ENCODE results near the gene SV2C.

SV2C gene

DNA sequence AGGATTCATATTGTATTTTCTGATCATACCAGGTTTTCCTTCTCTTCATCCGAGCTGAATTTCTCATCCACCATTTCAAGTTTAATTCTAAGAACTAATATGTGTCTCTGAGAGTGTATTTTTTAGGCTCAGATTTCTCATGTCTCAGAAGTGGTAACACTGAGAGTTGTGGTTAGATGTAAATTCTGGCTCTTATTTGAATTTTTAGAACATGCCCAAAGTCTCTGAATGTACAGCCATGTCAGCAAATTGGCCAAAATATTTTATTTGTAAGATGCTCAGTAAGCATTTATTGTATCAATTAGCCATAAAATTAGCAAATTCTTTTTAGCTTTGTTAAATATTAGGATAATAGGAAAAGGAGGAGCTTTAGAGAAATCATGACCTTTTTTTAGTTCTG, 16.6 kb downstream of the SV2C start:
- no peak for FAIRE-seq

DNA sequence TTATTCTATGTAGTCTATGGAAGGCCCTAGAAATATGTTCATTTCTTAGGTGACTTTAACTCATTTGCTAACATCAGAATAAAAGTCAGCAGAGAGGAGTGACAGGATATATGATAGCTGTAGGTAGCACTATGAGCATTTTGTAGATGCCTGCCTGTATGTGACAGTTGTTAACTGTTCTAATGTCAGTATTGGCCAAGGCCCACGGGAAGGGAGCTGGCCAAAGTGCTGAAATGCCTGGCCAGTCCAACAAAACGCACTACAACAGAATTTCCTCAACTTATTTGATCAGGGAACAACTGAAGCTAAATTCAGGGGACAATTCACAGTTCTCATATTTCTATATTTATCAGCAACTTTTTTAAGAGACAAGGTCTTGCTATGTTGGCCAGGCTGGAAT, 20.8 kb downstream of the SV2C start:
- no peak for FAIRE-seq

DNA sequence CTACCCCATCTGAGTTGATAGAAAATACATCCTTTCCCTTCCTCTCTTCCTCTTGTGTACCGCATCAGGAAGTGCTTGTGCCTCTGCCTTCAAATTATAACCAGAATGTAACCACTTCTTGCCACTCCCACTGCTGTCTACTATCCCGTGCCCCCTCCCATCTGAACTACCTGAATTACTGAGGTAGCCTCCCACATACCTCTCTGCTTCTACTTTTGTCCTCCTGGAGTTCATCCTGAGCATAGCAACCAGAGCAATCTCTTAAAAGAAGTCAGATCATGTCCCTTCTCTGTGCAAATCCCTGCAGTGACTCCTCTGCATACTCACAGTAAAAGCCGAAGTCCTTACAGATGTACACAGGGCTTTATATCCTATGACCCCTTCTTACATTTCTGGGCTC, 23.0 kb downstream of the SV2C start:
- no peak for FAIRE-seq

DNA sequence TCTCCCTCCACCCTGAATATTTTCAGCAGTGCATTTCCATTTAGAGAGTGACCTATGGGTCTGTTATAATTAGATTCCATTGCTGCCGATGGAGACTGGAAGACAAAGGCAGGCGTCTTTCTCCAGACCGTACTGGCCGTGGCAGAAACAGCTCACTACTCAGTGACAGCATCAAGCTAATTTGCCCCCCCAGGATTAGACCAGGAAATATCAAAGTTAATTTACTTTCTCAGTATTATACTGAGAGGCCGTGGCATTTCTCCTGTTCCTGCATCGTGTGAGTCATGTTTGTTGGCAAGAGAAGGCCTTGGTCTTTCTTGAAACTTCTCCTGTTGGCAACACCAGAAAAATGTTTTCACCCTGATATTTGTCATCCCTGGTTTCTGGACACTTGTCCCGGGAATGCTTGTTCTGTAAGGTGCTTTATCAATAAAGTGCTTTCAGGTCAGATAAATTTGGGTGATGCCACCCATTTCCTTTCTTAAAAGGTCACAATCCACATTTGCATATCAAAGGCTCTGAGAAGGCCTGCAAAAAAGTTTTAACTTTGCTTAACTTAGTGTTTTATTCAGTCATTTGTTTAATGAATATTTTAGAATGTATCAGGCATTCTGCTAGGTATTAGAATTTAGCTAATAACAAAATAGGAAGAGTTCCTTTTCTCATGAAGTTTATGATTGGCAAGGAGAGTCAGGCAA, 28.4 kb downstream of the SV2C start:
- FAIRE-seq: no peak

DNA sequence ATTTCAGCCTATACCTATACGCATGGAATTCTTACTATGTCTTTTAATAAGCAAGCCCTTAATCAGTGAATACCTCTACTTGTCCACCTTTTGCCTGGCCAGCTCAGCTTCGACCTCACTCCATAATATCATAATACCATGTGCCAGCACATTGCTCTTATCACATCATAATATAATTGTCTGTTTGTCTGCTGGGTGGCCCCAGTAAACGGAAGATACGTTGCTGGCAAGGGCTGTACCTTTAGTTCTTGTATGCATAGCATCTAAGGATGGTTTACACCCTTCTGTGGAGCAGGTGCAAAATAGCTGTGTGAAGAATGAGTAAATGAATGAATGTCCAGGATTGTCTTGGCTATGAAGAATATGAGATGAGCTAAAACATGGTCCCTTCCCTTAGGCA, 29.9 kb downstream of the SV2C start:
- no peak for FAIRE-seq

DNA sequence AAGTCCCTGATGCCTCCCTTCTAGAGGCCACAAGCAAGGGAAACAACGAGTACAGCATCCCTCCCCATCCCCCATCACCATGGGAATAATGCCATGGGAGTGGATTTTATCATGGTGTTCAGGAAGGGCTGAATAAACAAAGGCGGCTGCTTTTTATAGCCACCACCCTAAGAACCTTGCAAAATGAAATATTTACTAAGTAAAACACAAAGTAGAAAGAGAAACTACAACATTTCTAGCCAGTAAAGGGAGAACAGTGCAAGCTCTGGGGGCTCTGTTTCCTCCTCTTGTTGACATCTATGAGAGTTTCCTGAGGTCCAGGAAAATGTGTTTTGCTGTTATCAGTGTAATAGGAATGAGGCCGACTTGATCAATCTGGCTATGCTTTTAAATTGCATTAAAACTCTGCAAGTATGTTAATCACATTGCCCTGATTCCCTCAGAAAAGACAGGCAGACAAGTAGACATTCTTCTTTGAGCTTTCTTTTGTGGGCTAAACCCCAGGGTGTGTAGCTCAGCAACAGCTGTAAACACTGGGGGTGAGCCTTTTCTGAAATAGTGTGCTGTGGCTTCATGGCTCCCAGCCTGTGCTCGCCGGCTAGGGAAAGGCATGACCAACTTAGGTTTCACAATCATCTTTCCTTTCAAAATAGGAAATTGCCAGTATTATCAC, 31.1 kb downstream of the SV2C start:
- FAIRE-seq: no peak

DNA sequence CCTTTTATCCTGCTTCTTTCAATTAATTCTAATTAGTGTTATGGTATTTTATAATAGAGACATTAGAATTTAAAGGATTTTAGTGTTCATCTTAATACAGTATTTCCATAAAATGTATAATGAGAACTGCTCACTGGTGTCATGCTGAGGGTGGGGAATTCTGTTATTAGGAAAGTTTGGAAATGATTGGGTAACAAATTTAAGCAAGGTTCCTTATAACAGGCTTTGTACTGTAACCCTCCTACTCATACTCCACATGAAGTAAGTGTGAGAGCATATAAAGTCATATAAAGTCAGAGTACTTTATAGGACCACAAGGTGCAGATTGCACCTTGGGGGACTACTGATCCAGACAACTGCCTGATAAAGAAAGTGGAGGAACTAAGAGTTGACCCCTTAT, 42.2 kb downstream of the SV2C start:
- FAIRE-seq: no peak

DNA sequence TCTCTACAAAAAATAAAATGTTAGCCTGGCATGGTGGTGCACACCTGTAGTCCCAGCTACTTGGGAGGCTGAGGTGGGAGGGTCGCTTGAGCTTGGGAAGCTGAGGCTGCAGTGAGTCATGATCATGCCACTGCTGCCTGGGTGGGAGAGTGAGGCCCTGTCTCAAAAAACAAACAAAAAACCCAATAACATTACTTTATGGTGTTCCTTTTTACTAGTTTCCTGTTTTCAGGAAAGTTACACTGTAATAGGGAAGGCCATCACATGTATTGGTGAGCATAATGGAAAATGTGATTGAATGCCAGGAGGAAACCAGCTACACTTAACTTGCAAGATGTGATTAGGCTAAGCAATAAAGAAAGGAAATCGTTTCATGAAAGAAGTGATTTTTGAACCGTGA, 42.7 kb downstream of the SV2C start:
- FAIRE-seq: no peak

DNA sequence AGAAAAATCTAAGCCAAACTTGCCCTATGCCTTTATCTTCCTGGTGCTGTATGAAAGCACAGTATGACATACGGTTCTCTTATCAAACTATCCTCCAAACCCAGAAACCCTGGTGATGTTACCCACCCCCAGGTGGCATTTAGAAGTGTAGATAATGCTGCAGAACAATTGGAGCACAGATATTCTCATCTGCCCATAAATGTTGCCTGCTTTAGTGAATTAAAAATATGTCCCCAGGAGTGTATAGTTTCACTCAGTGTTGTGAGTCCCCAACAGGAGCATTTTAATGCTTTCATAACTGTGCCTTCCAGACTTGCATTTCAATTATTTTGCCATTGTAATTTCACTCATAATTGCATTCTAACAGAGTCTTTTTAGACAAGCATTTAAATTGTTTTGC, 50.8 kb downstream of the SV2C start:
- FAIRE-seq: no peak

DNA sequence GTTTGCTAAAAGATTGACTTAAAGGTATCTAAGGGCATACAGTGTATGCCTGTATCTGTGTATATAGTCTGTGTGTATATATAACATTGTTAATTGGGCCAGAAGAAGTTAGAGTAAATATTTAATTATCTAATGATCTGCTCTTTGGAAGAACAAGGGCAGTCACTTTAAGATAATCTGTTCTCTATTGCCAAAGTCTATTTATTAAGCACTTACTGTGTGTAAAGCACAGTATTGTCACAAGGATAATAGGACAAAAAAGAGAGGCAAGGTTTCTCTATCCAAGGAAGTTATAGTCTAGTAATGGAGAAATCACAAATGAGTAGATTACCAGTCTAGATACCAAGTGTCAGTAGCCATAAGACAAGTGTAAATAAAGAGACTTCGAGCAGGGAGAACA, 51.5 kb downstream of the SV2C start:
- FAIRE-seq: no peak

DNA sequence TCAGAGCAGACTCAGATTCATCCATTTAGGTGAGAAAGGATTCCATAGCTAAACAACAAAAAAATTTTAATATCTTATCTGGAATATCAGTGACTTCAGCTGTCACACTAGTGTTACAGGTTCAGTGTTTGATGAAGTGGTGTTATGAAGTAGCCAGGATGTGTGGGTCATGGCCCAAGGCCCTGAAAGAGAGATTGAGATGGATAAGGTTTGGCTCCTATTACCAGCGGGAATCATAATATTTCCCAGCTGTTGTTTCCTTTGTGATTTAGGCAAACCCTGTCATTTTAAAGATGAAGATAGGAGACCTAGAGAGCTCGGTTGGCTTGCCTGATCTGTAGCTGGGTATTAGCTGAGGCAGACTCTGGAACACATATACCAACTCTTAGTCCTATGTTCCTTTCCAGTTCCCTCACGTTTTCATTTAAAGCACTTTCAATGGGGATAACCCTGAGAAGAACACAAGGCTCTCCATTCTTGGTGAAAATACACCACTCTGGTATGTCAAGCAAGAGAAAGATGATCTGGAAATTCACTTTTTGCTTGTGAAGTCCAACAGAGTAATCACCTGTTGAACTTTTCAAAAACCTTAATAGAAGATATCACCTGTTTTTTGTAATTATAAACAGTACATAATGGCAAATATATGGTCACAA, 54.8 kb downstream of the SV2C start:
- FAIRE-seq: no peak

DNA sequence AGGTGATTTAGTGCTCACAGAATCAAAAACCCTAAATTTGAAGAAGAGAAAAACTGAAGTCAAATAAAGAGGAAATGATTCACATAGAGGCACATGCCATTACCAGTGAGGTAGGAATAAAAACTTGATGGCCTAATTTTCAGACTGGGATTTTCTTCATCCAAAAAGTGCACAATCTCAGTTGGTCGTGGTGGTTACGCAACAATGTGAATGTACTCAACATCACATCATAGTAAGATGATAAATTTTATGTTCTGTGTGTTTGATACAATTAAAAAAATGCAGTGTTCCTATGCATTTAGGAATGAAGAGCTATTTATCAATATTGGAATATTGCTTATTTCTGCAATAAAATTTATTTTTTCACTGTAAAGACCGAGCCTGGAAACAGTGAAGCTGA, 60.7 kb downstream of the SV2C start:
- FAIRE-seq: no peak

DNA sequence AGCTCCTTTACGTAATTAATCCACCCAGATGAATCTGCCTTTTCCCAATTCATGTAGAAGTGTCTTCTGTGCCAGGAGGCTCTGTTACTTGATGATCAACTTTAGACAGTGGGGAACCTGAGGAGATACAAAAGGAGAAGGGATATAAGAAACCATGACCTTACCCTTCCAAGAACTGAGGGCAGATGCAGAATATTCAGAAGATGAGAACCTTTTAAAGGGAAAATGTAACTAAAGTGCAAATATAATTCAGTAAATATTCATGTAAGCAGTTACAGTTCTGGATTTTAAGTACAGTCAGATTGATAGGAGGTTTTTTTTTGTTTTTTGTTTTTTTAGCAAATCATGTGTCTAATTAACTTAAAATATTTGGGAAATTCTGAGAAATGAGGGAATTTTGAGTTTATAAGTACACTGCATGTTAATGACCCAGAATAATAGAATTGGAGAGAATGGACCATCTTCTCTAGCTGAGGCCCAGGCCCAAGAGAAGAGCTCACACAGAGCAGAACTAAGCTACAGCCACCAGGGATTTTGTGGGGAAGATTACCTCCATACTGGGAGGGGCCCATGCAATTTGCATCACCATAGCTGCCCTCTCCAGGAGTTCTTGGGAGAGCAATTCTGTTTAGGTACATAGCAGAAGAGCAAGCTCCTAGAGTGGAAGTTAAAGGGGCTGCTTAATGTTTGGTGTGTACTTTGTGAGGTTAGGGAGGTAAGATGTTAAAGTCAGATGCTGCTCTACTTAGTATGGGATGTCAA, 61.5 kb downstream of the SV2C start:
- no peak for FAIRE-seq

DNA sequence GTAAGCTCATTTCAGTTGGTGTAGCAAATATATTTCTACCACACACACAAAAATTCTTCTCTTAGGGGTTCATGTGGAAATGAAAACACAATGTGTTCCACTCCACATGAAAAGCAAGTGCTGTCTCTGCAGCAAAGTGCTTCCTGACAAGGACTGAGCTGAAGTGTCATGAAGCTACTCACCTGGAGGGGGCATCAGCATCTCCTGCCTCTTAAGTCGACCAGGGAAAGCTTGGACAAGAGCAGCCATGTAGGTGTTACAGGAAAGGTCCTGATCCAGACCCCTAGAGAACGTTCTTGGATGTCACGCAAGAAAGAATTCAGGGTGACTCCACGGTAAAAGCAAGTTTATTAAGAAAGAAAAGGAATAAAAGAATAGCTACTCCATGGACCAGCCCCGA, 62.8 kb downstream of the SV2C start:
- FAIRE-seq: no peak

DNA sequence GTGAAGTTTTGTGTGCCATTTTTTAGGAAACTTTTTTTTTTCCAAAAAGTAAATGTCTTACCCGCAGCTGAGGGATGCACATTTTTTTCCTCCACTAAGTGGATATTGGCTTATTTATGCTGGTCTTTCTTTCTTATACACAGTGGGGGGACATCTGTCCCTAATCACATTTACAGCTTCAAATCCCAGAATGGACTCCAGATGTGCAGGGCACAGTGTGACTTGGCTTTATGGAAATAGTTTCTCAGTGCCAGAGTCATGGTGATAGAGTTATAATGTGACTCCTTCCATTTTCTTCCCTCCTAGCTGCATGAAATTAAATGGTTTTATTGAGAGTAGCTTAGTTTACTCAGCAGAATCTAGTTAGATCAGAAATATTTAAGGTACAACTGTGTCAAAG, 66.5 kb downstream of the SV2C start:
- FAIRE-seq: no peak

DNA sequence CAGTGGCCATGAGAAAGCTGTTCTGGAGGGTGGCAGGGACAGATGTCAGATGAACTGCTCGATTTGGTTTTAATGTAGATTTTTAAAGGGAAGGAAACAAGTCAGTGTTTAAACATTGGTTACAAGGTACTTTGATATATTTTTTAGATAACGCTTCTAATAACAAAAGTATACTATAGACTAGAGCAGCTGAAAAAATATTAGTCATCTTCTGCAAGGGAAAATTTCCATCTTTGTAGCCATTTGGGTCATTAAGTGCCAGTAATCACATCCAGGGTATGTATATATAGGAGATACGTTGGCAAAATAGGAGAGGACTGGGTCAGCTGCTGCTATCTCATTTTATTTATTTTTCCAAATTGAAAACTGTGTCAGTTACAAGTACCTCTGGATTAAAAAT, 69.0 kb downstream of the SV2C start:
- FAIRE-seq: no peak

DNA sequence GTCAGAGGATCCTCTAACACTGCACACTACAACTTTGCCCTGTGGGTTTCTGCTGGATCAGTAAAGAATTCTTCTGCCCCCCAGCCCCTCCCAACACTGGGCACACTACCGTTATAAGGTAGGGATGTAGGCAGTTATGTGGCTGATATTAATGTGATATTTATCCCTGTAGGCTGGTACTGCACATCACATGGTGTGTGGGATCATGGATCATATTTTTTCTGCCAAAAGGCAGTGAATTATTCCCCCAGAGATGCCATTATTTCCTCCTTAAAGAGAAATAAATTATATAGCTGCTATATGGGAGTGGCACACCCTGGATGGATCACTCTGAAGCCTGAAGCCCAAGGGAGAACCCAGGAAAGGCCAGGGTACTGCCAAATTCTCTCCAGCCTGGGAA, 69.5 kb downstream of the SV2C start:
- FAIRE-seq: no peak

DNA sequence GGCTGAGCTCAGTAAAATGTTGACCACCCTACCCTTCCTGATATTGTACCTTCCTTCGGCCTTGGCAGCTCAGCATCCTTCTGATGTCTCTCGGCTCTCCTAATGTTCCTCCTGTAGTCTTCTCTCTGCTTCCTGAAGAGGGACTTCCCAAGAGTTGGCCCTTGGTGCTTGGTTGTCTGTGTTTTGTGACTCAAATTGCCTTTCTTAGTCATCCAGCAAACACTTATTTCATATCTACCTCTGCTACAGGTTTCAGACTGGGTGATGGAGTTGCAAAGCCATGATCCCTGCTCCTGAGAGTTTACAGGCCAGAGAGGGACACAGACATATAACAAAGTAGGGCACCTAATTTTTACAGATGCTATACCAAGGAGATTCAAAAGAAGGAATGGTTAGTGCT, 70.1 kb downstream of the SV2C start:
- FAIRE-seq: no peak

DNA sequence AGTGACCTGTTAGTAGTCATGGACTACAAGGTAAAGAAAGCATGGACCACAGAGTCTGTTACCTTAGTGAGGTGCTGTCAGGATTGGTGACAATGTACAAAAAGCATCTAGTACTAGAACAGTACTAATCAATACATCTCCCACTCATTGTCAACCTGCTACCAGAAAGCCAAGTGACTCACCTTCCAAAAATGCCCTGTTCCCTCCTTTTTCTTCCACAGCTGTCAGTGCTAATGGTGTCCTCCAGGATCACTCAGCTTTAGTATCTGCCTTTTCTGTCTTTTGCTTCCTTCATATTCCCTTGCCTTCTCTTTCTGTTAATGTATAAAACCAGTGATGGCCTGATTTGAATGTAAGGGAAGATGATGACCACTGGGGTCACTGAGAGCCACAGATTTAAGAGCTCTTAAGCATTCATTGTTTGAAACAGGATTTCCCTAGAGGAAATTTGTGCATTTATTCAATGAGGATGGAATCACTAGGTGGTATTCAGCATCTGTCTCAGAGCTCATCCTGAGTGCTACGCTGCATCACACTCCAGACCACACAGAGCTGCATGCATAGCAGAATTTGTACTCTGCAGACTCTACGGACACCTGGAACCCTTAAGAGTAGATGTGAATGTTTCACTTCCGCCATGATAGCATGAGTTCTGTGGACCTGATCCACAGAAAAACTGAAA, 71.0 kb downstream of the SV2C start:
- FAIRE-seq: no peak

DNA sequence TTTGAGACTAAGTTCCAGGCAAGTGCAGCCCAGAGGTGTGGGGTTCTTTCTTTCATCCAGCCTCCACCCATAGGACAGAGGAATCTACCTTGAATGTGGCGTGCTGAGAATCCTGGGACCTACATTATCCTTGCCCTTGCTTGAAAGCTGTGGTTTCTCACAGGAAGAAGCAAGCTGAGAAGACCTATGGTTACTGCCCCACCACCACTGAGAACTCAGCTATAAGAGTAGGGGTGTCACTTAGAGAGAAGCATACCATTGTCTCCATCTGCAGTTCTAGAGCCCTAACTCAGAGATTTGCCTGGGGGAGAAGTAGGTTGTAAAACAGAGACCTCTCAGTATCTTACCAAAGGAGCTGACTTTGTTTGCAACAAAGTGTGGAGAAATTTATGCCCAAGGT, 72.4 kb downstream of the SV2C start:
- no peak for FAIRE-seq

DNA sequence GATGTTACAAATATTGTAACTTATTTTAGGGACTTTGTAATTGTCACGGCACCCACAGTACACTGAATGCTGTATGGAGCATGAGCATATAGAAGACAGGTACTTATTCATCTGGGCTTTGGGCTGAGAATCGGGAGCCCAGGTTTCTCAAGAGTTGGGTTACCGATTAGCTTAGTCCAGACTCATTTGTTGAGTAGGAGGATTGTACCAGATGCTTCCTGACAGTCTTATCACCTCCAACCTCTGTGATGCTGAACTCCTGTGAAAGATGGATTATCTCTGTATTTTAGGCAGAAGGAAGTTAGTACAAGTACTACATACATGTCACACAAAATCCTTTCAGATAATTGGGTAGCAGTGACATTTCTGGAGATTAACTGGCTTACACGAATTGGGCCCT, 79.2 kb downstream of the SV2C start:
- no peak for FAIRE-seq

DNA sequence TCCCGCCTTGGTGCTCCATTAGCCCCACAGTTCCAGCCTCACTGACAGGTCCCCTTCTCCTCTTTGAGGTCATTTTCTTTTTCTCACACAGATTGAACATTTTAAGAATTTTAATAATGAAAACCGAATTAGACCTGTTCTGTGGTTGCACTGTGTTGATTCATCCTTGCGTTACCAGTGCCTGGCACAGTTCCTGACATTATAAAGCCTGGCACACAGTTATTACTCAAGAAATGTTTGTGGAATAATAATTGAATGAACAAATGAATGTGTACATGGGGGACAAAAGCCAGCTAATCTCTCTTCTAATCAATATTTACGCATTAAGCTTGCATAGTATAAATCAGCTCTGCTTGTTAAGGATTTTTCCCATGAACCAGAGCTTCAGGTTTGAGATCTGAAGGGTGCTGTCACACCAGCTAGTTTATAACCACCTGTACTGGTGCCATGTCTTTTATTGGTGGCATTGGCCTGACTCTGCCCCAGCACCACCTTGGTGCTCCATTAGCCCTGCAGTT, 80.0 kb downstream of the SV2C start:
- FAIRE-seq: no peak

DNA sequence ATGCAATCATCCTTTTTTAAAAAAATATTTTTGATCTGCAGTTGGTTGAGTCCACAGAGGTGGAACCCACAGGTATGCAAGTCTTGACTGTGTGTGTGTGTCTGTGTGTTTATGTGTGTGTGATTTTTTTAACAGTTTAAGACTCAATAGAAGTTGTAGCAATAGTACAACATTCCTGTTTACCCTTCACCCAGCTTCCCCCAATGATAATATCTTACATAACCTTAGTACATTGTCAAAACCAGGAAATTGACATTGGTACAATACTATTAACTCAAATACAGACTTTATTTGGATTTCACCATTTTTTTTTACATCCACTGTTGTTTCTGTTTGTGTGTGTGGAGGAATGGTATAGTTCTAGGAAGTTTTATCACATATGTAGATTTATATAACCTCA, 81.8 kb downstream of the SV2C start:
- FAIRE-seq: no peak
